GM13976 (cell line): ENCODE results near the gene BUD31.
"Not testable (repeated sequence)": the region's sequence is repeated elsewhere in the genome, so short reads cannot be mapped to it uniquely, and the experiment has no call there.

ENCODE experiments used
- DNase-seq: peaks from one replicate; pipeline ENCODE4 v3.0.0; 2012; ENCODE audit warnings: low spot score
- in situ Hi-C: fragments of 300-500 bp; cut with MboI; formaldehyde crosslinking; loops from one replicate; pipeline ENCODE4 v1.12.0; 2022; ENCODE audit warnings: low sequenced_read_pairs, mixed read lengths, inconsistent platforms; ENCODE audit not compliant: unreplicated experiment
- TF ChIP-seq, protein P1 (sequence below): IDR thresholded peaks from 2 replicates; pipeline ENCODE4 v1.5.1; 2012; ENCODE audit warnings: borderline replicate concordance, mild to moderate bottlenecking; ENCODE audit not compliant: insufficient read depth; ENCODE audit errors: extremely low read depth, missing control alignments, control extremely low read depth

BUD31 gene

GRCh38 chr7:99374111-99375064 lies 34.4 kb upstream of the BUD31 start, which contains the start of gene ARPC1B:
Gene ARPC1B, plus strand, starts transcription at chr7:99374730. Its CDS starts 10,985 bp downstream, at chr7:99385715.
- peak; percentile 99 for DNase-seq
- TF ChIP-seq, protein P1, sequence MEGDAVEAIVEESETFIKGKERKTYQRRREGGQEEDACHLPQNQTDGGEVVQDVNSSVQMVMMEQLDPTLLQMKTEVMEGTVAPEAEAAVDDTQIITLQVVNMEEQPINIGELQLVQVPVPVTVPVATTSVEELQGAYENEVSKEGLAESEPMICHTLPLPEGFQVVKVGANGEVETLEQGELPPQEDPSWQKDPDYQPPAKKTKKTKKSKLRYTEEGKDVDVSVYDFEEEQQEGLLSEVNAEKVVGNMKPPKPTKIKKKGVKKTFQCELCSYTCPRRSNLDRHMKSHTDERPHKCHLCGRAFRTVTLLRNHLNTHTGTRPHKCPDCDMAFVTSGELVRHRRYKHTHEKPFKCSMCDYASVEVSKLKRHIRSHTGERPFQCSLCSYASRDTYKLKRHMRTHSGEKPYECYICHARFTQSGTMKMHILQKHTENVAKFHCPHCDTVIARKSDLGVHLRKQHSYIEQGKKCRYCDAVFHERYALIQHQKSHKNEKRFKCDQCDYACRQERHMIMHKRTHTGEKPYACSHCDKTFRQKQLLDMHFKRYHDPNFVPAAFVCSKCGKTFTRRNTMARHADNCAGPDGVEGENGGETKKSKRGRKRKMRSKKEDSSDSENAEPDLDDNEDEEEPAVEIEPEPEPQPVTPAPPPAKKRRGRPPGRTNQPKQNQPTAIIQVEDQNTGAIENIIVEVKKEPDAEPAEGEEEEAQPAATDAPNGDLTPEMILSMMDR, result no peak
- in situ Hi-C loops, result no loop called here

DNA sequence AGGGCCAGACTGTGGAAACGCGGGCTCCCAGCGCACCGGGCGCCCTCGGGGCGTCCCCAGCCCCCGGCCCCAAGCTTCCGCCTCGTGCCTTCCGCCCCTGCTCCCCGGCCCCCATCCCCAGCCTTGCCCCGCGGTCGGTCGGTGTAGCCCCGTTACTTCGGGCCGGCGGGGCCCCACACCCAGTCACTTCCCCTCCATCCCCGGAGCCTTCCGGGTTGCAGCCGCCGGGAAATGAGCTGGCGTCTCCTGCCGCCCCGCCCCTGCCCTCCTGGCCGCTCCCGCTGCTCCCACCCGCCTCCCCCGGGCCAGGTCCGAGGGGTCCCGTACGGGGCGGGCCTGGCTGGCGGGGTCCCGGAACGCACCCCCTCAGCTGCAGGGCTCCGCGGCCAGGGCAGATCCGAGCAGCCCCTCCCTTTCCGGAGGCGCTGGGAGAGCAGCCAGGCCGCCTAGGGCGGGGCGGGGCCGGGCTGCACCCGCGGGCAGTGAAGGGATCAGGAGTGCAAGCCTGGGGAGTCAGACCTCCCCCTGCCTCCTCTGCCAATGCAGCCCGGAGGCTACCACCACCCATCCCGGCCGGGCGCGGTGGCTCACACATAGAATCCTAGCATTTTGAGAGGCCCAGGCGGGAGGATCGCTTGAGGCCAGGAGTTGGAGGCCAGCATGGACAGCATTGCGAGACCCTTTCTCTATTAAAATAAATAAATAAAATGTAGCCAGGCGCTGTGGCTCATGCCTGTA lies 33.5 kb upstream of the BUD31 start:
- peak; percentile 86 for DNase-seq
- TF ChIP-seq, protein P1, result no peak
- in situ Hi-C loops, result no loop called here

GRCh38 chr7:99379043-99379577 lies 29.7 kb upstream of the BUD31 start:
- TF ChIP-seq, protein P1, result no peak
- DNase-seq, result no peak
- in situ Hi-C loops, result no loop called here

DNA sequence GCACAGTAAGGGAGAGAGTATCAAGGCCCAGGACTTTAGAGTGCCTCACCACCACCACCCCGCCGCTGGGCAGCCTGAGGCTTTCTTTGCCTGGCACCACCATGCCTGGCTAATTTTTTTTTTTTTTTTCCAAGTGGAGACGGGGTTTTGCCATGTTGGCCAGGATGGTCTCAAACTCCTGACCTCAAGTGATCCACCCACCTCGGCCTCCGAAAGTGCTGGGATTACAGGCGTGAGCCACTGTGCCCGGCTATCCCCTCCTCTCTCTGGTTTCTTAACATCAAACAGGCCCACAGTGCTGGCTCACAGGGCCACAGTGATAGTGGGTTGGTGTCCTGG lies 29.1 kb upstream of the BUD31 start:
- in situ Hi-C loops, DNase-seq: not testable (repeated sequence)

- in situ Hi-C loops, result no loop called here
- TF ChIP-seq, protein P1, result no peak
- DNase-seq, result peak; percentile 78
Observed at GRCh38 chr7:99380032-99380822, 28.5 kb upstream of the BUD31 start.

GRCh38 chr7:99380823-99381663 lies 27.7 kb upstream of the BUD31 start:
- peak; percentile 87 for DNase-seq
- TF ChIP-seq, protein P1, result no peak
- in situ Hi-C loops, result no loop called here
